H7 (cell line): ENCODE results near the gene RBM3. TPM values are rescaled to one million over a fixed set of nuclear protein-coding genes. Genes with fewer than 3 reads are reported as not detected.

Source experiments
- DNase-seq: peaks from one replicate; pipeline ENCODE4 v3.0.0; 2012
- H3K27me3 ChIP-seq: 2 replicates; pipeline ENCODE4 v1.6.0; 2011; ENCODE audit warnings: mild to moderate bottlenecking, low read length; ENCODE audit not compliant: control insufficient read depth, insufficient read depth
- H3K36me3 ChIP-seq: replicated peaks from 2 replicates; pipeline ENCODE4 v1.5.1; 2011; ENCODE audit warnings: low read length; ENCODE audit not compliant: control insufficient read depth, insufficient read depth
- H3K4me3 ChIP-seq: 2 replicates; pipeline ENCODE4 v1.5.1; 2011; ENCODE audit warnings: low read depth, mild to moderate bottlenecking, control low read depth, low read length, moderate library complexity; ENCODE audit not compliant: insufficient read depth
- total RNA-seq: library from RNA; depleted of rRNA; stranded (reverse); fragments of >200 nt; shearing (Covaris generic); gene quantifications from 2 replicates; pipeline ENCODE4 v1.2.3, GENCODE V29; 2014; rRNA removed

Gene RBM3
- total RNA-seq, 1 experiment from 2014 or later = 116 TPM

- no peak overlapping the region for H3K4me3 ChIP-seq
- no peak for DNase-seq
- H3K36me3 ChIP-seq = no peaks in the 10 kb centered on the region
- no peaks in the 10 kb centered on the region for H3K27me3 ChIP-seq
Measured at GRCh38 chrX:48626401-48627298, 52.4 kb downstream of the RBM3 start.

Other genes with a start within 250 kb of the RBM3 start
- not detected in 2 replicates for gene SSX3, start 217.8 kb upstream of the RBM3 start, total RNA-seq
- 0.07 and 0.26 TPM in 2 replicates for gene SSX4, start 190.9 kb upstream of the RBM3 start, total RNA-seq
- 0.26 TPM in 1 of 2 replicates, not detected in the other for gene SSX4B, start 162.5 kb upstream of the RBM3 start, total RNA-seq
- gene SLC38A5, start 104.2 kb upstream of the RBM3 start, total RNA-seq = 44.0 and 65.0 TPM in 2 replicates
- 72.2 and 85.5 TPM in 2 replicates for gene FTSJ1, start 98.3 kb upstream of the RBM3 start, total RNA-seq
- gene PORCN, start 65.5 kb upstream of the RBM3 start, total RNA-seq = 22.8 and 23.8 TPM in 2 replicates
- gene EBP, start 52.7 kb upstream of the RBM3 start, total RNA-seq = 158 and 159 TPM in 2 replicates
- 4.0 and 6.5 TPM in 2 replicates for gene TBC1D25, start 34.8 kb upstream of the RBM3 start, total RNA-seq
- gene WDR13, start 23.0 kb downstream of the RBM3 start, total RNA-seq = 24.3 and 55.1 TPM in 2 replicates
- 0.67 and 0.69 TPM in 2 replicates for gene WAS, start 109.3 kb downstream of the RBM3 start, total RNA-seq
- 19.6 and 20.4 TPM in 2 replicates for gene SUV39H1, start 122.2 kb downstream of the RBM3 start, total RNA-seq
- not detected in 2 replicates for gene GLOD5, start 187.3 kb downstream of the RBM3 start, total RNA-seq
- not detected in 2 replicates for gene GATA1, start 212.1 kb downstream of the RBM3 start, total RNA-seq
- 52.4 and 54.8 TPM in 2 replicates for gene HDAC6, start 227.6 kb downstream of the RBM3 start, total RNA-seq